HCT116 (cell line): ENCODE measurements around the gene FOXQ1.

ENCODE experiments used
- CEBPB ChIP-seq: IDR thresholded peaks from 2 replicates; pipeline ENCODE4 v1.6.1; 2012; ENCODE audit warnings: low read depth
- CTCF ChIP-seq, 3 experiments: fragments of 200-600 bp in 1 of 3; sonication (generic) in 1 of 3; IDR thresholded peaks in 2 of 3; conservative IDR thresholded peaks in 1 of 3; 2 replicates each; pipeline ENCODE4 v1.5.1; 2012 to 2017; ENCODE audit warnings: low read depth in 2 of 3, low read length in 2 of 3, antibody characterized with exemption in 1 of 3, borderline replicate concordance in 1 of 3, control low read depth in 1 of 3, mild to moderate bottlenecking in 1 of 3, mixed read lengths in 1 of 3, mixed run types in 1 of 3, moderate library complexity in 1 of 3; ENCODE audit not compliant: insufficient read depth in 1 of 3
- EZH2 ChIP-seq: fragments of 200-600 bp; sonication (generic); IDR thresholded peaks from 2 replicates; pipeline ENCODE4 v1.6.1; 2017; ENCODE audit warnings: antibody characterized with exemption, mixed run types
- POLR2A ChIP-seq: IDR thresholded peaks from 2 replicates; pipeline ENCODE4 v1.7.0; 2011; ENCODE audit warnings: borderline replicate concordance; ENCODE audit not compliant: insufficient read depth, insufficient read length; ENCODE audit errors: extremely low read depth
- RAD21 ChIP-seq: IDR thresholded peaks from 2 replicates; pipeline ENCODE4 v1.6.1; 2012; ENCODE audit warnings: low read depth, mild to moderate bottlenecking
- SIN3A ChIP-seq: IDR thresholded peaks from 2 replicates; pipeline ENCODE4 v1.6.1; 2012; ENCODE audit warnings: low read depth
- SP1 ChIP-seq: IDR thresholded peaks from 2 replicates; pipeline ENCODE4 v1.6.1; 2012; ENCODE audit warnings: low read depth
- SRF ChIP-seq: IDR thresholded peaks from 2 replicates; pipeline ENCODE4 v1.6.1; 2012; ENCODE audit warnings: low read depth
- TCF7L2 ChIP-seq: IDR thresholded peaks from 2 replicates; pipeline ENCODE4 v1.7.0; 2011; ENCODE audit warnings: borderline replicate concordance, inconsistent platforms; ENCODE audit not compliant: insufficient read depth, insufficient read length; ENCODE audit errors: extremely low read depth
- ZBTB33 ChIP-seq: IDR thresholded peaks from 2 replicates; pipeline ENCODE4 v1.6.1; 2011; ENCODE audit warnings: mild to moderate bottlenecking, low read length, moderate library complexity; ENCODE audit not compliant: insufficient replicate concordance; ENCODE audit errors: extremely low read depth
- ZFX ChIP-seq: fragments of 450-650 bp; IDR thresholded peaks from 2 replicates; pipeline ENCODE4 v1.6.1; 2017
- ZNF274 ChIP-seq: fragments of 200-500 bp; sonication (Bioruptor generic); IDR thresholded peaks from 2 replicates; pipeline ENCODE4 v1.6.1; 2014; ENCODE audit warnings: mild to moderate bottlenecking, low read depth, low read length, inconsistent platforms

DNA sequence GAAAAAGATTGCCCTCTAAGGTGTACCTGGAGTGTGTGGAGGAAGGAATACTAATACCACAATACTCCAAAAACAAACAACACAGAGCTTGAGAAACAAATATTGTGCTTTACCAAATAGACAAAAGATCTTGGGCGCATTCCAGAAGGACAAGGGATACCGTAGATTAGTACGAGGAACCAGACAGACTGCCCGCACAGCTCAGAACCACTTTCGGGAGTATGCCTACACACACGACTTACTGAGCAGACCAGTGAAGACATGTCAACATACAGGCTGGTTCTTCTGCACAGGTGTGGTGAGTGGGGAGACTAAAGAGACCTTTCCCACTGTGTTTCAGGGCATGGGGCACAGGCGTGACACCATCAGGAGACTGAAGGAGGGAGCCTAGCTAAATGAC lies 15.8 kb upstream of the FOXQ1 start:
- TF ChIP-seq RAD21 (no peak), CTCF (IDR thresholded peaks at IDR 0.05 in 2 of 3, conservative IDR thresholded peaks at IDR 0.05 in 1 of 3; ENCODE audit: borderline replicate concordance in 1 of 3, insufficient read depth in 1 of 3, low read depth in 2 of 3, low read length in 2 of 3) (no peak), CEBPB (no peak), SRF (no peak), POLR2A (no peak), ZNF274 (no peak), EZH2 (no peak), ZFX (no peak), TCF7L2 (no peak), ZBTB33 (no peak), SIN3A (no peak), SP1 (no peak)
